Measurements from ENCODE around the gene SRMS.
A peak's percentile ranks its signal among the peaks of the same experiment; 100 is the strongest.

SRMS gene

DNA sequence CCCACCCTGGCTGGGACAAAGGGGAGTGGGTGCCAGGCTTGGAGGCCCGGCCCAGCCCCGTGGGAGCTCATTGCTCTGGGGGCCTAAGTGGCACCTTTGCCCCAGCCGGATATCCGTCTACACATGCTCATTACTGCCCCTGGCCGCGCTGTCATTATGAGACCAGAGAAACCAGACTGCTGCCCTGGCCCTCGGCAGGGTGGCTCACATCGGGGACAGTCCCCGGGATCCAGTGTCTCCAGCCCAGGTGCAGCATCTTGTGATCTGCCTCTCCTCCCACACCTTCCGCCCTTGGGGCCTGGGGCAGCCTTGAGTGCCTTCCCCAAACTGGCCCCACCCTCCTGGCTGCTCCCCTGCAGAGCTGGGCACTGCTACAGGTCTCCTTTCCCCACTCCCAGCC, 4.9 kb downstream of the SRMS start:
- no peak overlapping the region for H3K4me3 ChIP-seq (ENCODE audit: low read length)
- TF ChIP-seq EZH2phosphoT487 (IDR thresholded peaks at IDR 0.05; ENCODE audit: low read depth) = no peak
- TF ChIP-seq, protein P1, sequence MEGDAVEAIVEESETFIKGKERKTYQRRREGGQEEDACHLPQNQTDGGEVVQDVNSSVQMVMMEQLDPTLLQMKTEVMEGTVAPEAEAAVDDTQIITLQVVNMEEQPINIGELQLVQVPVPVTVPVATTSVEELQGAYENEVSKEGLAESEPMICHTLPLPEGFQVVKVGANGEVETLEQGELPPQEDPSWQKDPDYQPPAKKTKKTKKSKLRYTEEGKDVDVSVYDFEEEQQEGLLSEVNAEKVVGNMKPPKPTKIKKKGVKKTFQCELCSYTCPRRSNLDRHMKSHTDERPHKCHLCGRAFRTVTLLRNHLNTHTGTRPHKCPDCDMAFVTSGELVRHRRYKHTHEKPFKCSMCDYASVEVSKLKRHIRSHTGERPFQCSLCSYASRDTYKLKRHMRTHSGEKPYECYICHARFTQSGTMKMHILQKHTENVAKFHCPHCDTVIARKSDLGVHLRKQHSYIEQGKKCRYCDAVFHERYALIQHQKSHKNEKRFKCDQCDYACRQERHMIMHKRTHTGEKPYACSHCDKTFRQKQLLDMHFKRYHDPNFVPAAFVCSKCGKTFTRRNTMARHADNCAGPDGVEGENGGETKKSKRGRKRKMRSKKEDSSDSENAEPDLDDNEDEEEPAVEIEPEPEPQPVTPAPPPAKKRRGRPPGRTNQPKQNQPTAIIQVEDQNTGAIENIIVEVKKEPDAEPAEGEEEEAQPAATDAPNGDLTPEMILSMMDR (IDR thresholded peaks at IDR 0.05; ENCODE audit: low read depth, low read length) = no peak
- H3K9me3 ChIP-seq (ENCODE audit: insufficient read depth, low read length) = no peaks in the 10 kb centered on the region
- peak overlapping the region; percentile 16; the same call in 1 of the 2 replicates for H3K4me2 ChIP-seq (ENCODE audit: low read length)
- H2AFZ ChIP-seq (ENCODE audit: low read depth, low read length) = no peak overlapping the region
- H3K27me3 ChIP-seq (ENCODE audit: low read depth, low read length) = peaks cover 35% of the 10 kb centered on the region
- no peaks in the 10 kb centered on the region for H3K36me3 ChIP-seq (replicated peaks; ENCODE audit: low read depth, low read length)
- peaks cover 20% of the 10 kb centered on the region for H3K4me1 ChIP-seq (ENCODE audit: low read length)
- H4K20me1 ChIP-seq (ENCODE audit: insufficient read depth, low read length) = no peaks in the 10 kb centered on the region; the same call in 1 of the 2 replicates
- no peak overlapping the region for H3K9ac ChIP-seq (ENCODE audit: low read length)
- H3K79me2 ChIP-seq (ENCODE audit: low read length) = no peaks in the 10 kb centered on the region
- H3K27ac ChIP-seq (ENCODE audit: low read length) = no peak overlapping the region

DNA sequence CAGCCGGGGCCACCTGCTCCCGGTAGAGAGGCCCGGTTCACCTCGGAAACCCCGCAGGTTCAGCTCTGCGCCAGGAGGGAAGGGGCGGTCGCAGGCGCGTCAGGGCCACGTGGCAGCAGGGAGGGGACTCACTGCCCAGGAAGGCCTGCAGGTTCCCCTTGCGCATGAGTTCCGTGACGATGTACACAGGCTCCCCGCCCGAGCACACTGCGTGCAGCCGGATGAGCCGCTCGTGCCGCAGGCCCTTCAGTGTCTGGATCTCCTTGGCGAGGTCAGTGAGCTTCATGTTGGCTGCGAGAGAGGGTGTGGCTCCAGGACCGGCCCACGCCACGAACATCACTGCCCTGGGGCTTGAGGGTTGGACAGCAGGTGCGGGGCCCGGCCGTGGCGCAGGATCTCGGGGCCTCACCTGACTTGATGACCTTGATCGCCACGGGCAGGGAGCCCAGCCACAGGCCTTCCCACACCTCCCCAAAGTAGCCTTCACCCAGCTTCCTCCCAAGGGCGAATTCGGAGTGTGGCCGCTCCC, 5.5 kb downstream of the SRMS start:
- Histone ChIP-seq H3K4me2 (ENCODE audit: low read length) (peak overlapping the region; percentile 16; the same call in 1 of the 2 replicates), H3K9me3 (ENCODE audit: insufficient read depth, low read length) (no peaks in the 10 kb centered on the region), H3K9ac (ENCODE audit: low read length) (no peak overlapping the region), H3K4me1 (ENCODE audit: low read length) (peaks cover 20% of the 10 kb centered on the region), H3K4me3 (ENCODE audit: low read length) (no peak overlapping the region), H3K36me3 (replicated peaks; ENCODE audit: low read depth, low read length) (no peaks in the 10 kb centered on the region), H2AFZ (ENCODE audit: low read depth, low read length) (no peak overlapping the region), H3K27me3 (ENCODE audit: low read depth, low read length) (peaks cover 35% of the 10 kb centered on the region), H3K27ac (ENCODE audit: low read length) (no peak overlapping the region), H4K20me1 (ENCODE audit: insufficient read depth, low read length) (no peaks in the 10 kb centered on the region; the same call in 1 of the 2 replicates), H3K79me2 (ENCODE audit: low read length) (no peaks in the 10 kb centered on the region)
- TF ChIP-seq EZH2phosphoT487 (IDR thresholded peaks at IDR 0.05; ENCODE audit: low read depth) = no peak
- TF ChIP-seq, protein P1 (IDR thresholded peaks at IDR 0.05; ENCODE audit: low read depth, low read length) = no peak

DNA sequence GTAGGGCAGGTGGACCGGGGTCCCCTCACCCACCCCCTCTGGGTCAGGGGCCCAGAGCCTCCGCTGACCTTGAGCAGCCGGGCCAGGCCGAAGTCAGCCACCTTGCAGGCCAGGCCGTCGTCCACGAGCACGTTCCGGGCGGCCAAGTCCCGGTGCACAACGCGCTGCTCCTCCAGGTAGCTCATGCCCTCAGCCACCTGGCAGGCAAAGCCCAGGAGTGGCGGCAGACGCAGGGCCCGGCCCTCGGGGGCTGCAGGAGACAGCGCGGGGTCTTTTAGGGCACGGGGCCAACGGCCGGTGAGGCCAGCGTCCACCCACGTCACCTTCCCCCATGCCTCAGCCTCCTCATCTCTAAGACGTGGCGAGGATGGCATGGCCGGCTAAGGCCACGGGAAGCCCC, 6.2 kb downstream of the SRMS start:
- H3K9ac ChIP-seq (ENCODE audit: low read length) = no peak overlapping the region
- H3K36me3 ChIP-seq (replicated peaks; ENCODE audit: low read depth, low read length) = no peaks in the 10 kb centered on the region
- H3K79me2 ChIP-seq (ENCODE audit: low read length) = no peaks in the 10 kb centered on the region
- TF ChIP-seq EZH2phosphoT487 (IDR thresholded peaks at IDR 0.05; ENCODE audit: low read depth) = no peak
- TF ChIP-seq, protein P1 (IDR thresholded peaks at IDR 0.05; ENCODE audit: low read depth, low read length) = no peak
- no peak overlapping the region for H3K4me2 ChIP-seq (ENCODE audit: low read length)
- H3K27ac ChIP-seq (ENCODE audit: low read length) = no peak overlapping the region
- no peaks in the 10 kb centered on the region for H3K9me3 ChIP-seq (ENCODE audit: insufficient read depth, low read length)
- peaks cover 31% of the 10 kb centered on the region for H3K27me3 ChIP-seq (ENCODE audit: low read depth, low read length)
- no peak overlapping the region for H2AFZ ChIP-seq (ENCODE audit: low read depth, low read length)
- H3K4me3 ChIP-seq (ENCODE audit: low read length) = no peak overlapping the region
- H4K20me1 ChIP-seq (ENCODE audit: insufficient read depth, low read length) = no peaks in the 10 kb centered on the region; the same call in 1 of the 2 replicates
- peaks cover 27% of the 10 kb centered on the region for H3K4me1 ChIP-seq (ENCODE audit: low read length)

DNA sequence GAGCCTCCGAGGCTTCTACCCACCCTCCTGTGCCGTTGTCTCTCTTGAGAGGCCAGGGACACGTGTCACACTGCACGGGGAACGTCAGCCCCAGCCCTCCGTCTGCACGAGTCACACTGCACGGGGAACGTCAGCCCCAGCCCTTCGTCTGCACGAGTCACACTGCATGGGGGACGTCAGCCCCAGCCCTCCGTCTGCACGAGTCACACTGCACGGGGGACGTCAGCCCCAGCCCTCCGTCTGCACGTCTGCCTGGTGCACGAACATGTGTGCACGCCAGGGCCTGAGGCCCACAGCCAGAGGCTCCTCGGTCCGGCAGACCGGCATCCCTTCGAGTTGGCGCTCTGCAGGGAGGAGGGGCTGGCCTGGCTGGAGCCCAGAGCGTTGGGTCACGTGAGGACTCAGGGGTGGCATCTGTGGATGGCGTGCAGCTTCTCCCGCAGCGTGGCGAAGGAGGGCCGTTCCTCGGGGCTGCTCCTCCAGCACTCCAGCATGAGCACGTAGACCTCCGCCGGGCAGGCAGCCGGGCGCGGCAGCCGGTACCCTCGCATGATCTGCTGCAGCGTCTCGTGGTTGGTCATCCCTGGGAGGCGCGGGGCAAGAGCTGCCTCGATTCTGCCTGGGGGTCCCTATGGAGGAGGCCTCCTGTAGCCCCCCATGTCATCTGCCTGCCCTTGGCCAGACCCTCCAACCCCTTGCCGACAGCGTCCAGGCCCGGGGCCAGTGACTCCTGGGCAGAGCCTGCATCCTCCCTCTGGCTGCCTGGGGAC, 6.9 kb downstream of the SRMS start:
- TF ChIP-seq EZH2phosphoT487 (IDR thresholded peaks at IDR 0.05; ENCODE audit: low read depth) = no peak
- TF ChIP-seq, protein P1 (IDR thresholded peaks at IDR 0.05; ENCODE audit: low read depth, low read length) = no peak
- no peaks in the 10 kb centered on the region for H3K9me3 ChIP-seq (ENCODE audit: insufficient read depth, low read length)
- no peak overlapping the region for H3K4me3 ChIP-seq (ENCODE audit: low read length)
- H3K4me2 ChIP-seq (ENCODE audit: low read length) = no peak overlapping the region
- H3K27ac ChIP-seq (ENCODE audit: low read length) = no peak overlapping the region
- H3K36me3 ChIP-seq (replicated peaks; ENCODE audit: low read depth, low read length) = no peaks in the 10 kb centered on the region
- no peaks in the 10 kb centered on the region for H4K20me1 ChIP-seq (ENCODE audit: insufficient read depth, low read length)
- no peaks in the 10 kb centered on the region for H3K79me2 ChIP-seq (ENCODE audit: low read length)
- H3K4me1 ChIP-seq (ENCODE audit: low read length) = peaks cover 30% of the 10 kb centered on the region
- H2AFZ ChIP-seq (ENCODE audit: low read depth, low read length) = no peak overlapping the region
- H3K9ac ChIP-seq (ENCODE audit: low read length) = no peak overlapping the region
- H3K27me3 ChIP-seq (ENCODE audit: low read depth, low read length) = peaks cover 23% of the 10 kb centered on the region

Data from OCI-LY3 (cell line).